HG03066 (cell line): ENCODE results near the gene RAP1A.

Experiments
- ATAC-seq: cut with Tn5 transposase; IDR thresholded peaks from one replicate; pipeline ENCODE4 v1.9.1; 2021; ENCODE audit warnings: low read depth; ENCODE audit not compliant: unreplicated experiment

Gene RAP1A

GRCh38 chr1:111707906-111708305 is 88.3 kb downstream of the RAP1A start:
- no peak for ATAC-seq

GRCh38 chr1:111709986-111710385 is 90.4 kb downstream of the RAP1A start:
- ATAC-seq = no peak

DNA sequence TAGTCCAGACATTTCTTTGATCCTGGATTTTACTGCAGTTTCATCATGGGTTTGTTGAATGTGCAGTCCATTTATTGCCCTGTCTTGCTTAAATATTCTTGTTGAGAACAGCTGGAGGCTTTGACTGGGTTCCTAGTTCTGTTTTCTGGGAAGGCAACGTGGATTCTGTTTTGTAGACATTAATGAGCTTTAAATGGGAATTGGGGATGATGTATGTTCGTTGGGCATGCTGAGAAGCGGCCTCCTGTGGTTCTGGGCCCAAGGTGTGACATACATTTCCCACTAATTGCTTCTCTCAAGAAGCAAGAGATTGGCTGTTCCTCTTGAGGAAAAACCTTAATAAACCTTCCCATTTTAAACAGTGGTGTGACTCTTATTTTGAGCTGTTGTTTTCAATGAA is 96.7 kb downstream of the RAP1A start:
- ATAC-seq = no peak

DNA sequence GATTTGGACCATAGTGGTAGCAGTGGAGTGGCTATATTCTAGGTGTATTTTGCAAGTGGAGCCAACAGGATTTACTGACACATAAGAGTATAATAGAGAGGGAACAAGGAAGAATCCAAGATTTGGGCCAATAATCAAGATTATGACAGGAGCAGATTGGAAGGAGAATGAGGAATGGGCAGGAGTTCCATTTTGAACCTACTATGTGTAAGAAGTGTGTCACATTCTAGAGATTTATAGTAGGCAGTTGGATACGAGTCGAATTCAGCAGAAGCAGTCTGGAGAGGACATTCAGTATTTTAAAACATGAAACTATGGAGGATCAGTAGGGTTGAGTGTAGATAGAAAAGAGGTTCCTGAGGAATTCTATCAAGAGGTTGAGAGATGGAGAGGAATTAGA is 97.9 kb downstream of the RAP1A start:
- ATAC-seq = no peak

DNA sequence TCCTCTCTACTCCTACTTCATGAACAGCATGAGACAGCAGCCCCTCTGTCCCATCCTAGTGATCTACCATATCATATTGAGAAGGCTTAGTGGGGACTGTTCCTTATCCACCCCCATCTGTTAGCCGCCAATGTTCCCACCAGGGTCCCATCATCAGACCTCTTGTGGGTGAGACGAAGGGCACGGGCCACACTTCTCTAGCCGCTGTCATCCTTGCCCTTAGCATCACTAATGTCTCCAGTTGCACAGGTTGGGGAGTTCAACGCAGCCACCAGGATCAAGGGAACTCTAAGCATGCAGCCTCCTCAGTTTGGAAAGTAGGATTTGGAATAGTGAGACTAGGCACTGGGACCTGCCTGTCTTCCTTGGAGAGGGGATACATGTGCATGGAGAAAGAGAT is 99.5 kb downstream of the RAP1A start:
- ATAC-seq = no peak

DNA sequence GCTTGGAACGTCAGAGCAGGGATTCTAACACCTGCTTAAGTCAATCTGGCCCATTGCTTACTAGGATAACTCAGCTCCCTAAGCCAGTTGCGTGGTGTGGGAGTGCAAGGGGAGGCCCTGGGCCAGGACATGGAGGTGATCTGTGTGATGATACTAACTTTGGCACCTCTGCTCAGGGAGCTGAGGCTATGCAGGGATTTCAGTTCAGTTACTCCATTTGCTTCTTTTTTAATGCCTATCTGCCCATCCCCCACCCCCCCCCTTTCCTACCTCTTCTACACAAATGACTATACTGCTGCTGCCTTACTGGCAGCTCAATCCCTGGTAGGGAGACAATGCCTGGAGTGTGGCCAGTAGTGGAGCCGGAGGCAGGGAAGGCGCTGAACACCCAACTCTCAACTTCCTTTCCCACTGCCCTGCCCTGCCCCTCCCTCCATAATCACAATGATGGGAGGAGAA is 100.1 kb downstream of the RAP1A start:
- no peak for ATAC-seq

DNA sequence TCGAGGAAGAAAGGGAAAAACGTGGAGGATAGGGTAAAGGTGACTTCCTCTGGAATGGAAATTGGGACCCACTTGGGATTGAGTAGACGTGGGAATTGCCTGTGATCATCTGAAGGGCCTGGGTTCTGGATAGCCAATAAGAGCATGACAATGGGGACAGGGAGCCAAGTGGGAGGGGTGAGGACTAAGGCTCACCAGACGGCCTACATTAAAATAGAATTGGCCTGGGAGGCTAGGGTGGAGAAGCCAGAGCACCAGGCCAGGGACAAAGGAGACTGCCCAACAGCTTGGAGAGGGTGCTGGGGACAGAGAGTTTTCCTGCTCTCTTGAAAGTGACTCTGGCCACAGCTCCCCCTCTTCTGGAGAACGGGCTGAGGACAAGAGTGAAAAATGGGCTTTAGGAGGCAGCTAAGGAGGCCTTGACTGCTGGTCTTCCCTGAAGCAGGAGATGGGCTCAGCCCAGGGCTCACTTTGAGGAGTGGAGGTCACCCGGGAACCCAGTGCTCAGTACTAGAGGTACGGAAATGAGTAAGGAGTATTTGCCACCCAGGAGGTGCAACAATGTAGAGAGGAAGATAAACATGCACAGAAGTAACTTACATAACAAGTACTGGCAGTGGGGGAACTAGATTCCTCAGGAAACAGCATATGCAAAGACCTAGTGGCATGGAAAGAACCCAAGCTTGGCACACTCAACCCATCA is 100.8 kb downstream of the RAP1A start:
- no peak for ATAC-seq

DNA sequence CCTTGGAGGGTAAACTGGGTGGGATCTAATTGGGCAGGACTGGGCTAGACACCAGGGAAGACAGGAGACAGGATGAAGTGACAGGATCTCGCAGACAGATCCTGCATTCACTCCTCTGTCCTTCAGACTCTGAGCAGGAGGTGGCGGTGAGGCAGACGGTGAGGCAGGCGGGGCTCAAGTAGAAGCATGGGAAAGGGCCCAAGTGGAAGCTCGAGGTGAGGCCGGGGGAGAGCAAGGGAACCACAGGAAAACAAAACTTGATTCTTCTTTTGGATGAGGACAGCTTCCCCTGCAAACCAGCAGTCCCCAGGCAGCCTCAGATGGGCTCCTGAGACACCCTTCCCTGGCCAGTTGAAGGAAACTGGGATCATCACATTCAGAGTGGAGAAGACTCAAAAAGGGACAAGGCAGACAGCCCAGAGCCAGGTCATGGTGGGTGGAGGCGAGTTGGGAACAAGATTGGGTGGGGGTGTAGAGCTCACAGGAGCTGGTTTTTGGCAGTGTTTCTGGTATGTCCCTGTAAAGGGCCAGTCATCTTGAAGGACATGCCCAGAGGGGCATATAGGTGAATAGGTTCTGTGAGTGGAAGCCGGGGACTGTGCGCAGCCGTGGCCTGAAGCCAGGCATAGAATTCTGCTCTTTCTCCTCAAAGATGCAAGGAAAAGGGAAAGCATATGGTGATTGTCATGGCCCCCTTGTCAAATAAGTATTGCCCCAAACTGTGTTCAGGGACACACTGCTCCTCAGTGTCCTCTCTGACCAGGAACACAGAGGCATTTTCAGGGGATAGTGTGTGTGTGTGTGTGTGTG is 101.6 kb downstream of the RAP1A start:
- no peak for ATAC-seq

- ATAC-seq = no peak
These were observed 103.7 kb downstream of the RAP1A start for GRCh38 chr1:111723091-111723806.

- ATAC-seq = no peak
These were observed 104.3 kb downstream of the RAP1A start for GRCh38 chr1:111723871-111724270.

- ATAC-seq = no peak
These were observed 105.6 kb downstream of the RAP1A start for GRCh38 chr1:111725192-111725591.

GRCh38 chr1:111727056-111727455 is 107.5 kb downstream of the RAP1A start:
- ATAC-seq = no peak

DNA sequence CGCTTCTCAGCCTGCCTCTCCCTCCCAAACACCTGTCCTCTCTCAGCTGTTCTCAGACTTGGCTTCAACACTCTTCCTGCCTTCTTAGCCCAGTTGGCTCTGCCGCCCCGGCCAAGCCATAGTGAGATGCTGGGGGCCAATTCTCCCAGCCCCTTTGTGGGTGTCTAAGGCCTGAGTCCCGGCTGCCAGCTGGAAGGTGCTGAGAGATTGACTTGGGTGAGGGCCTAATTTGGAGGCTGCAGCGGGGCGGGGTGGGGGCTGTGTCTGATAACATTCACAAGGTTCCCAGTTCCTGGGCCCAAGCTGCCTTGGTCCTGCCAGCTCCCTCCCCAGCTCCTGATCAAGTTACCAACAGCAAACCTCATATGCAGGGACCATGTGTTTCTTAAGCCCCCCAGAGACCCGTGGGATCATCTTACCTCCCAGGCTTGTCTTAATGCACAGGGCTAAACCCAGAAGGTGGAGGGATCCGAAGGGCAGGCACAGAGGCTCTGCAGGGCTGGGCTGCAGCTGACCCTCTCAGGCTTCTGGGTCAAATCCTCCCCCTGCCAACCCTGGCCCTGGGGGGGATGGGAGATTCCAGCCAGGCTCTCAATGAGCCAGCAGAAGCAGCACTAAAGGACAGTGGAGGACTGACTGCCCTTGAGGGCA is 109.8 kb downstream of the RAP1A start:
- ATAC-seq = no peak

GRCh38 chr1:111729946-111730681 is 110.5 kb downstream of the RAP1A start:
- no peak for ATAC-seq

GRCh38 chr1:111730706-111731105 is 111.1 kb downstream of the RAP1A start:
- no peak for ATAC-seq

- no peak for ATAC-seq
These were observed 112.4 kb downstream of the RAP1A start for GRCh38 chr1:111731956-111732355.

GRCh38 chr1:111732718-111733117 is 113.1 kb downstream of the RAP1A start:
- no peak for ATAC-seq

GRCh38 chr1:111733183-111733991 is 113.8 kb downstream of the RAP1A start:
- no peak for ATAC-seq

GRCh38 chr1:111733992-111734341 is 114.4 kb downstream of the RAP1A start:
- no peak for ATAC-seq
